ENCODE measurements around the gene PLEKHM2. TPM values are rescaled to one million over a fixed set of nuclear protein-coding genes. Genes with fewer than 3 reads are reported as not detected.

Gene PLEKHM2
- total and polyA plus RNA-seq, 2 of the 8 experiments (the other 6 are each of a cell fraction or from before 2014, with no cell fraction given), result 38.3 to 47.6 TPM

DNA sequence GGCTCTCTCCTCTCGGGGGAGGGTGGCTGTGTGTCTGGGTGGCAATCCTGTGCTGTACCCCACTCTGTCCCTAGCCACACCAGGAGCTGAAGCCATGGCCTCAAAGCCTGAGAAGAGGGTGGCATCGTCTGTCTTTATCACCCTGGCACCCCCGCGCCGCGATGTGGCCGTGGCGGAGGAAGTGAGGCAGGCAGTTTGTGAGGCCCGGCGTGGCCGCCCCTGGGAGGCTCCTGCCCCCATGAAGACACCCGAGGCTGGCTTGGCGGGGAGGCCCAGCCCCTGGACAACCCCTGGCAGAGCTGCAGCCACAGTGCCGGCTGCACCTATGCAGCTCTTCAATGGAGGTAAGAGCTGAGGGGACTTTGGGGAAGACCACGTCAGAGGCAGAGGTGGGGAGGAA, 80.8 kb downstream of the PLEKHM2 start:
- no peak overlapping the region for H2AK5ac ChIP-seq (ENCODE audit: low read depth, low read length)
- no peak overlapping the region for H2BK20ac ChIP-seq (ENCODE audit: low read length)
- no peak for TF ChIP-seq RFX5 (IDR thresholded peaks at IDR 0.05; ENCODE audit: borderline replicate concordance, low read depth, low read length)
- TF ChIP-seq, protein P1, sequence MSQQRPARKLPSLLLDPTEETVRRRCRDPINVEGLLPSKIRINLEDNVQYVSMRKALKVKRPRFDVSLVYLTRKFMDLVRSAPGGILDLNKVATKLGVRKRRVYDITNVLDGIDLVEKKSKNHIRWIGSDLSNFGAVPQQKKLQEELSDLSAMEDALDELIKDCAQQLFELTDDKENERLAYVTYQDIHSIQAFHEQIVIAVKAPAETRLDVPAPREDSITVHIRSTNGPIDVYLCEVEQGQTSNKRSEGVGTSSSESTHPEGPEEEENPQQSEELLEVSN (IDR thresholded peaks at IDR 0.05), result no peak
- TF ChIP-seq KDM5A (IDR thresholded peaks at IDR 0.05; ENCODE audit: low read length), result no peak
- TF ChIP-seq GTF2F1 (IDR thresholded peaks at IDR 0.05; ENCODE audit: borderline replicate concordance, low read depth, low read length), result no peak
- no peak for TF ChIP-seq SP2 (IDR thresholded peaks at IDR 0.05; ENCODE audit: low read length)
- TF ChIP-seq CBX5 (IDR thresholded peaks at IDR 0.05; ENCODE audit: low read depth, low read length), result no peak
- TF ChIP-seq, protein P2, sequence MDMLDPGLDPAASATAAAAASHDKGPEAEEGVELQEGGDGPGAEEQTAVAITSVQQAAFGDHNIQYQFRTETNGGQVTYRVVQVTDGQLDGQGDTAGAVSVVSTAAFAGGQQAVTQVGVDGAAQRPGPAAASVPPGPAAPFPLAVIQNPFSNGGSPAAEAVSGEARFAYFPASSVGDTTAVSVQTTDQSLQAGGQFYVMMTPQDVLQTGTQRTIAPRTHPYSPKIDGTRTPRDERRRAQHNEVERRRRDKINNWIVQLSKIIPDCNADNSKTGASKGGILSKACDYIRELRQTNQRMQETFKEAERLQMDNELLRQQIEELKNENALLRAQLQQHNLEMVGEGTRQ (IDR thresholded peaks at IDR 0.05; ENCODE audit: low read length), result no peak
- TF ChIP-seq SIX5 (IDR thresholded peaks at IDR 0.05; ENCODE audit: low read depth, low read length), result no peak
- no peak for TF ChIP-seq POLR2AphosphoS5 (IDR thresholded peaks at IDR 0.05; ENCODE audit: low read depth, low read length)
- TF ChIP-seq, protein P3, sequence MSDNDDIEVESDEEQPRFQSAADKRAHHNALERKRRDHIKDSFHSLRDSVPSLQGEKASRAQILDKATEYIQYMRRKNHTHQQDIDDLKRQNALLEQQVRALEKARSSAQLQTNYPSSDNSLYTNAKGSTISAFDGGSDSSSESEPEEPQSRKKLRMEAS (IDR thresholded peaks at IDR 0.05), result no peak
- TF ChIP-seq KDM1A (IDR thresholded peaks at IDR 0.05; ENCODE audit: borderline replicate concordance, low read length), result no peak
- ChIA-PET POLR2A (ENCODE audit: partially characterized antibody) (interaction anchor here (0.6 to 4.9 kb wide), 8 partner anchors 10 to 612 kb away, joined by 3 to 33 read pairs (median 3); no protein-coding TSS in a partner anchor), CTCF (ENCODE audit: partially characterized antibody) (interaction anchor here (1.0 kb wide), 1 partner anchor 37 kb away, joined by 6 read pairs; no protein-coding TSS in a partner anchor)
- no peak overlapping the region for H4K91ac ChIP-seq (replicated peaks; ENCODE audit: insufficient read length, low read length)
- no peaks in the 10 kb centered on the region for H3K9me3 ChIP-seq (ENCODE audit: insufficient read depth in 2 of 2, low read depth in 1 of 2, low read length in 1 of 2)
- H3K4me2 ChIP-seq (ENCODE audit: insufficient read depth in 1 of 2, low read depth in 2 of 2, low read length in 2 of 2), result no peak overlapping the region
- H3K14ac ChIP-seq (ENCODE audit: insufficient read length), result no peak overlapping the region
- peaks cover 15% of the 10 kb centered on the region for H3K79me1 ChIP-seq (ENCODE audit: low read depth, low read length)
- no peaks in the 10 kb centered on the region; the same call in 1 of the 2 replicates for H3K23me2 ChIP-seq (ENCODE audit: low read depth, low read length)
- no peak overlapping the region for H4K5ac ChIP-seq (ENCODE audit: insufficient read length, low read depth, low read length)
- H3K9ac ChIP-seq (replicated peaks in 1 of 4; ENCODE audit: extremely low read depth in 1 of 4, low read depth in 3 of 4, low read length in 3 of 4), result no peak overlapping the region
- no peak overlapping the region for H2BK12ac ChIP-seq (ENCODE audit: low read depth, low read length)
- H3K36me3 ChIP-seq (ENCODE audit: control insufficient read depth in 2 of 4, insufficient read depth in 4 of 4, low read length in 3 of 4), result peaks cover 13 to 50% (median 25%) of the 10 kb centered on the region in 4 experiments; a peak in 7 of 8 replicates
- H3K4ac ChIP-seq (replicated peaks; ENCODE audit: insufficient read length, low read depth, low read length), result no peak overlapping the region
- H4K20me1 ChIP-seq (replicated peaks in 1 of 2; ENCODE audit: control insufficient read depth in 1 of 2, insufficient read depth in 2 of 2, low read length in 2 of 2), result peaks cover 10 to 19% of the 10 kb centered on the region in 2 experiments
- no peak overlapping the region for H2BK5ac ChIP-seq (ENCODE audit: low read depth, low read length)
- WGBS, 2 experiments (ENCODE audit: extremely low coverage in 1 of 2, insufficient coverage in 1 of 2, insufficient read length in 1 of 2, insufficient replicate concordance in 2 of 2, low coverage in 1 of 2, low lambda C conversion rate in 2 of 2, missing lambda C conversion rate in 1 of 2), result 89% methylated on average over 15 of the region's 15 CpGs; no CpG with 5 or more reads in 1 of the 2 experiments
- no peak overlapping the region for H3K4me3 ChIP-seq (ENCODE audit: extremely low read depth in 1 of 4, insufficient read depth in 2 of 4, low read depth in 3 of 4, low read length in 4 of 4)
- no peak overlapping the region for H2AFZ ChIP-seq (ENCODE audit: low read length)
- no peak overlapping the region for H3K18ac ChIP-seq (ENCODE audit: extremely low read depth, low read length)
- DNase-seq (ENCODE audit: low read depth in 1 of 2, low spot score in 2 of 2) (no peak), FAIRE-seq (no peak)
- H3K27ac ChIP-seq (ENCODE audit: low read depth, low read length), result no peak overlapping the region
- H3K4me1 ChIP-seq (replicated peaks in 1 of 4; ENCODE audit: control insufficient read depth in 3 of 4, insufficient read depth in 4 of 4, low read length in 3 of 4), result peaks cover 0 to 8% (median 6%) of the 10 kb centered on the region in 4 experiments; a peak in 5 of 7 replicates
- H3K79me2 ChIP-seq (ENCODE audit: control insufficient read depth in 1 of 2, insufficient read depth in 2 of 2, low read length in 2 of 2), result peaks cover 0 to 38% of the 10 kb centered on the region in 2 experiments; a peak in 2 of 4 replicates
- no peaks in the 10 kb centered on the region for H3K27me3 ChIP-seq (replicated peaks in 1 of 4; ENCODE audit: control insufficient read depth in 3 of 4, extremely low read depth in 1 of 4, insufficient read depth in 3 of 4, low read length in 3 of 4)
- H2BK120ac ChIP-seq (replicated peaks; ENCODE audit: low read depth, low read length), result no peak overlapping the region
- H3K23ac ChIP-seq (ENCODE audit: insufficient read length), result no peak overlapping the region
- H2BK15ac ChIP-seq (ENCODE audit: low read length), result no peak overlapping the region
- H4K8ac ChIP-seq (ENCODE audit: extremely low read depth, insufficient read depth, low read length), result no peak overlapping the region
- no peak overlapping the region for H3K56ac ChIP-seq (replicated peaks; ENCODE audit: insufficient read length, low read depth, low read length)

Measured in H1 (cell line).